Suppressor macrophage treated with lipopolysaccharide for 4 hours (primary cell): ENCODE results near the gene PCYOX1L.
A peak's percentile ranks its signal among the peaks of the same experiment; 100 is the strongest.
"Not testable (repeated sequence)": the region's sequence is repeated elsewhere in the genome, so short reads cannot be mapped to it uniquely, and the experiment has no call there.

Experiments
- DNase-seq: peaks from one replicate; pipeline ENCODE4 v3.0.0-alpha.2; 2020

The PCYOX1L gene

GRCh38 chr5:149388498-149389190 is 30.8 kb downstream of the PCYOX1L start:
- no peak for DNase-seq

DNA sequence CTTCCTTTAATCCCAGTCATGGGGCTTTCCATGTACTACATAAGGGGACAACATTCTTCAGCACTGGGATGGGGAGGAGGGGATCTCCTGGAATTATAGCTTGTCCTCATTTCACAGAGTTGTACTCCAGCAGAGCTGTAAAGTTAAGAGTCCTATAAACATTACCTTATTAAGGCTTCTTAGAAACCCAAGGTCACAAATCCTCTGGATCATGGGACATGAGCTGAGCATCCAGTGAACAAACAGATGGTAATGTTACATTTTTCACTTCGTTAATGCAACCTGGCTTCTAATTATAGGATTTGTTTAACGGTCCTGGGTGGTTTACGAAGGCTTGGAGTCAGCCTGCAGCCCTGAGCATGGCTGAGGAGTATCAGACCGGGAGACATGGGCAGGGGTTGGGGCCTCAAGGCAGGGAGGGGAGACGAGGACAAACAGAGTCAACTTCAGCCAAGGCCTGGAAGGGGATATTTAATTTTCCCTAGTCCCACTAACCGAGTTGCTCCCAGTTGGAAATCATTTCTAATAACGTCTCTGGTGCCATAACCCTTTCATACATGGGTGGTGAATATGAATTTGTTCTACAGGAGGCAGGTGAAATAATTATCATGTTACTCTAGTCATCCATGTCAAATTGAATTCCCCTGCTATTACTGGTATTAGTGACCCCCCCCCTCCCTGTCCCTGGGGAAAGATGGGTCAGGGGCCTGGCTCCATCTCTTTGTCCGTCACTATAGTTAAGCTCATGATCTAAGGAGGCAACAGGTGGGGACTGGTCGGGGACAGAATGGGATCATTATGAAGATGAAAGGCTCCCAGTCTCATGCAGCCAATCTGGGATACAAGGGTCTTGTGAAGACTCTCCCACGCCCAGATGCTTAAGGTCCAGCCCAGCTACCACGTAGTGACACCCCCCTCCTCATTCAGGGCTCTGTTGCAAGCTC is 32.0 kb downstream of the PCYOX1L start:
- peak; percentile 5 for DNase-seq

DNA sequence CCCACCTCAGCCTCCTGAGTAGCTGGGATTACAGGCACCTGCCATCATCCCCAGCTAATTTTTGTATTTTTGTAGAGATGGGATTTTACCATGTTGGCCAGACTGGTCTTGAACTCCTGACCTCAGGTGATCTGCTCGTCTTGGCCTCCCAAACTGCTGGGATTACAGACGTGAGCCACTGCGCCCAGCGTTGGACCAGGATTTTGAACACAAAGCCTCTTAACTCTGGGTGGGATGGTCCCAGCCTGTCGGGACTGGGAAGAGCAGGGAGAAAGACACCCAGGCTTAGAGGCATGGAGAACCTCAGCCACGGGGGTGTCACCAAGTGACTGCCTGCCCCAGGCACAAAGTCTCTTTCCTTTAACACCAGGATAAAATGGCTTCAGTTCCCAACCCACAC is 33.2 kb downstream of the PCYOX1L start:
- DNase-seq: not testable (repeated sequence)

- no peak for DNase-seq
Observed at GRCh38 chr5:149391524-149391923, 33.7 kb downstream of the PCYOX1L start.

GRCh38 chr5:149392718-149393117 is 34.9 kb downstream of the PCYOX1L start:
- DNase-seq: no peak

GRCh38 chr5:149394996-149395395 is 37.1 kb downstream of the PCYOX1L start:
- DNase-seq: not testable (repeated sequence)

- DNase-seq: no peak
Observed at GRCh38 chr5:149397530-149397929, 39.7 kb downstream of the PCYOX1L start.

DNA sequence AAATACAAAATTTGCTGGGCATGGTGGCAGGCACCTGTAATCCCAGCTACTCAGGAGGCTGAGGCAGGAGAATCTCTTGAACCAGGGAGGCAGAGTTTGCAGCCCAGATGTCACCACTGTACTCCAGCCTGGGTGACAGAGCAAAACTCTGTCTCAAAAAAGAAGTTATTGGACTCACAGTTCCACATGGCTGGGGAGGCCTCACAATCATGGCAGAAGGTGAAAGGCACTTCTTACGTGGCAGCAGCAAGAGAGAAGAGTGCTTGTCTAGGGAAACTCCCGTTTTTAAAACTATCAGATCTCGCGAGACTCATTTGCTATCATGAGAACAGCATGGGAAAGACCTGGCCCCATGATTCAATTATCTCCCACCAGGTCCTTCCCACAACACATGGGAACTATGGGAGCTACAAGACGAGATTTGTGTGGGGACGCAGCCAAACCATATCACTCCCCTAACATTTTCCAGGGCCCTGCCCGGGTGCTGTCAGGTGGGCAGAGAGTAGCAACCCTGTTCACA is 41.0 kb downstream of the PCYOX1L start:
- not testable (repeated sequence) for DNase-seq

GRCh38 chr5:149399775-149400174 is 41.9 kb downstream of the PCYOX1L start:
- no peak for DNase-seq

DNA sequence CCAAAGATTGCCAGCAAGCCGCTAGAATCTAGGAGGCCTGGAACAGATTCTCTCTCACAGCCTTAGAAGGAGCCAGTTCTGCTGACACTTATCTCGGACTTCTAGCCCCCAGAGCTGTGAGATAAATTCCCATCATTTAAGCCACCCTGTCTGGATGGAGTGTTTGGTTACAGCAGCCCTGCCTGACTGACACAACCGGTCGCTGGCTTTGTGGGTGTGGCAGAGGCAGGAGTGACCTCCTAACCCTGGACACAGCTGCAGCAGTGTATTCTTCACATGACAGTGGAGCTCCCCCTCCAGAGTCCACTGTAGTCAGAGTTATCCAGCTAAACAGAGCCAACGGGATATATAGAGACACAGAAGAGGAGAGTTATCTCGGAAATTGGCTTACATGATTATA is 42.5 kb downstream of the PCYOX1L start:
- DNase-seq: no peak

GRCh38 chr5:149401051-149401450 is 43.2 kb downstream of the PCYOX1L start:
- DNase-seq: no peak

- DNase-seq: no peak
Observed at GRCh38 chr5:149402291-149402690, 44.4 kb downstream of the PCYOX1L start.

DNA sequence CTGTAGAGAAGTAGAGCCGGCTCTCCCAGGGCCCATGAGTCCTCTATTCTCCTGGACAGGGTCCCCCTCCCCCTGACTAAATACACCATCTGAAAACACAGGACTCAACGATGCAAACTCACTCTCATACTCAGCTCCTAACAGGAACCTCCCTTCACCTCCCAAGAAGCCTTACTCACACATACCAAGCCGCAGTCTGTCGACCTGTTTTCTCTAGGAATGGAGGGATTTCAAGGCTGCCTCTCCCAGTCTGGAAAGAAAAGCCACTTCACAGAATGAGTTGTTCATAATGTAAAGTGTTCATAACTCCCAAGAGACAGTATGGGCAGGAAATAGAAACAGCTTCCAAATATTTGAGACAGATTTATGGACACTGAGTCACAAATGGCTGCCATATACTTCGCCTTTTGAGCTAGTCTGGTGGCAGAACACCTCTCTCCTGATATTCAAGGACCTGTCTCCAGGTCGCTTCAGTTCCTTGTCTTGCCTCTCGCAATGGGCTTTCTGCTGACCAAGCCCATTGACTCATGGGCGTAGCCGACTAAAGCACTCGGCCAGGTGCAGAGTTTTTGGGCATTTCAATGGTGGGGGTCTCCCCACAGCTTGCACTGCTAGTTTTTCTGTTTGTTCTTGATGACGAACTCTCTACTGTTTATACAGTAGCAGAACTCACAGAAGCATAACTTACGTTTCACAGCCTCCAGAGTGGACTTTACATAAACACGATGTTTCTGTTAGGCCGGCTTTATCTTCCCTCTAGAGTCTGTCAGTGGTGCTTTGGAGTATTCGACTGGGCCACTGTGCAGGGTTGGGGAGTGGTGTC is 46.3 kb downstream of the PCYOX1L start:
- DNase-seq: no peak

GRCh38 chr5:149404746-149405549 is 47.1 kb downstream of the PCYOX1L start:
- no peak for DNase-seq

DNA sequence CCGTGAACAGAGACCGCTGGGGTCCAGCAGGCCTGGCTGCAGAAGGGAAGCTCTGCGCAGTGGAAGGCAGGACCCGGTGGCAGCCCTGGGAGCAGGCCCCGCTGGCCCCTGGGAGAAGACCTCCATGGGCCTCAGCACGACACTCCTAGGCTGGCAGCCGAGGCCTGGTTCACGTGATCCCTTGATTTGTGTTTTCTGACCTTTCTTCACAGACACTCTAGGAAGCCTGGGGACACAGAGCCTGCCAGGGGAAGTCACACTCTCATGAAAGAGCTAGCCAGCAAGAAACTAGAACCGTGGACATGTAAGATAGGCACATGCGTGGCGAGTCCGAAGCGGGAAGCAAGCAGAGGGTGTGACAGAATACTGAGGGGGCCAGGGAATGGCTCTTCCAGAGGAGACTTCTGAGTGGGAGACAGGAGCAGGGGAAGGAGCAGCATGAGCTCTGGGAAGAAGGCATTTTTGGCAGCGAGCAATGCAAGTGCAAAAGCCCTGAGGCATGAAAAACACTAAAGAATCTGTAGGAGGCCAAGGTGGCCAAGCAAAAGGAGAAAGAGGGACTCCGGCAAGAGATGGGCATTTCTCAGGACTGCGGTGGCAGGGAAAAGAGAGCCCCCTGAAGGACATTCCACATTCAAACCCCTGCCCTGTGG is 47.8 kb downstream of the PCYOX1L start:
- no peak for DNase-seq

DNA sequence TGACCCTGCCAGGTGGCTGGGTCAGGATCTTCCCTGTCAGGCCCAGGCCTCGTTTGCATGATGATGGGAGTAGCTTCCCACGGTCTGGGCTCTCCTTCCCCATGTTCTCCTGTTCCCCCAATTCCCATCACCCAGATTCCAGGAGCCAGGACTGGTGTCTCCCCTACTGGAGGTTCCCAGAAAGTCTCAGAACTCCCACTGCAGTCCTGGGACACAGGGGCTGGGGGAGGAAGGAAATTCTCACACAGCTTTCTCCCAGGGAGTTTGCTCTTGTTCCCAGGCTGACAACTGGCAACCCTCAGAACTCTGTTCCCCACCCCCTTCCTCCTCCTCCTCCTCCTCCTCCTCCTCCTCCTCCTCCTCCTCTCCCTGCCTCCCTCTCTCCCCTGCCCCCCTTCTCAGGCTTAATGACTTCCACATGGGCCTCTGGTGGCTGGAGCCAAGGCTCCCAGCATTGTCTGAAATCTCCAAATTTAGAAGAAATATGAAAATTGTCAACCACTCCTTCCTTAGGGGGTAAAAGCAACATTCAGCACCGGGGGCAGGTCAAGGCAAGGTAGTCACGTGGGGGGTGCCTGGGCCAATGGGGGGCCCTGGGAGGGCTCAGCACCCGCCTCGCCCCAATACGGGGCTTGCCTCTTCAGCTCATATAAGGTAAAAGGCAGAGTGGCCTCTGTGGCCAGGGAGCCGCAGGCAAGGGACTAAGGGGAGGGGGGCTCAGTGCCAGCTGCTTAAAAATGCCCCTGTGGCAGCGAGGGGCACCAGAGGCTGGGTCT is 48.5 kb downstream of the PCYOX1L start:
- DNase-seq: no peak

DNA sequence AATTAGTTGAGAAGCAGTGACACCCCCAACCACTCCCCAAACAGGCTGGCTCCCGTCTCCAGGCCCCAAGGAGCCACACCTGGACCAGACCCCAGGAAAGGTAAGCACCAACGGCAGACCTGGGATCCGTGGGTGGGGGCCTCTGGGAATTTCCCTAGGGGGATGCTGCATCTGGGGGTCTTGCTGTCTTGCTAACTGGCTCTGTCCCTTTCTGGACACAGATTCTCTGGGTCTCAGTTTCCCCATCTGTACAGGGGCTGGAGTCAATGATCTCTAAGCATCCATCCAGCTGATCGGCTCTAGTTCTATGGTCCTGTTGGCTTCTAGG is 49.1 kb downstream of the PCYOX1L start:
- no peak for DNase-seq

- DNase-seq: no peak
Observed at GRCh38 chr5:149407323-149408251, 49.7 kb downstream of the PCYOX1L start.

GRCh38 chr5:149408252-149409099 is 50.6 kb downstream of the PCYOX1L start:
- DNase-seq: no peak
